Stimulated activated CD8-positive, alpha-beta memory T cell treated with anti-CD3 and anti-CD28 coated beads, Interleukin-4, amount 100 ng/mL, for 1 hour (primary cell): ENCODE measurements around the gene TANGO2.

Experiments used
- DNase-seq, 2 donors: peaks; one replicate each; pipeline ENCODE4 v3.0.0-alpha.2; 2020; ENCODE audit warnings: low read depth in 2 of 2, low spot score in 1 of 2

The TANGO2 gene

DNA sequence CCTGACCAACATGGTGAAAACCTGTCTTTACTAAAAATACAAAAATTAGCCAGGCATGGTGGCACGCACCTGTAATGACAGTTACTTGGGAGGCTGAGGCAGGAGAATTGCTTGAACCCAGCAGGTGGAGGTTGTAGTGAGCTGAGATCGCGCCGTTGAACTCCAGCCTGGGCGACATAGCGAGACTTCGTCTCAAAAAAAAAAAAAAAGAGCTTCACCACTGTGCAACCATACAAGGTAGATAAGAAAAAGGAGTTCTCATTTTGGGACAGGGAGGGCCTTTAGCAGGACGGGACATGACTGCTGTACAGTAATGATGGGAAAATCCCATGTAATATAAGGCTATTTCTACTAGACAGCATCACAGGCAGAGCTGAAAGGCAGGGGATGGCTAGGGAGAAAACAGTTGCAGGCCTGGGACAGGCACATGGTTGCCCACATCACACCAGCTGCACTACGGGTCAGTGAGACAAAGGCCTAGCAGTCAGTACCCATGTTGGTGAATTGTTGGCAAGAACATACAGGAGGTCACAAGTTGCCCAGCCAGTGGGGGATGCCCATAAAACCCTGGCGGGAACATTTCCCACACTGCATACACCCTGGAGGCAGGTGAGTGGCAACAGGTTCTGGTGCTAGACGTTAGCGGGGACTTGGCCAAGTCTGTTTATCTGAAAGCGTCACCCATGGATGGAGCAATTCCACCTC is 5.4 kb downstream of the TANGO2 start:
- no peak for DNase-seq

DNA sequence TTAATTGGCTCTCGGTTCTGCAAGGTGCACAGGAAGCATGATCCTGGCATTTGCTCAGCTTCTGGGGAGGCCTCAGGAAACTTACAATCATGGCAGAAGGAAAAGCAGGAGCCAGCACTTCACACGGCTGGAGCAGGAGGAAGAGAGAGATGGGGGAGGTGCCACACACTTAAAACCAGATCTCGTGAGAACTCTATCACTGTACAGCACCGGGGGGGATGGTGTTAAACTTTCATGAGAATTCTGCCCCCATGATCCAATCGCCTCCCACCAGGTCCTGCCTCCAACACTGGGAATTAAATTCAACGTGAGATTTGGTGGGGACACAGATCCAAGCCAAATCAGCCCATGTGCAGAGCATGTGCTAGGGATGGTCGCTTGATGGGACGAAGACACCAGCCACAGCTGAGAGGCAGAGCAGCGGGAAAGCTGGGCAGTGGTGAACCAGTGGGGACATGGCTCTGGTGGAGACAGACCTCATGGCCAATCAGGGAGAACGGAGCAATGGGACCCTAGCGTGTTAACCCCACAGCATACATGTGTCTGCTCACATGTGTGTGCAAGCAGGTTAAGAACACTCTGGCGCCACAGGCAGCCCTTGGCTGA is 6.2 kb downstream of the TANGO2 start:
- no peak for DNase-seq

DNA sequence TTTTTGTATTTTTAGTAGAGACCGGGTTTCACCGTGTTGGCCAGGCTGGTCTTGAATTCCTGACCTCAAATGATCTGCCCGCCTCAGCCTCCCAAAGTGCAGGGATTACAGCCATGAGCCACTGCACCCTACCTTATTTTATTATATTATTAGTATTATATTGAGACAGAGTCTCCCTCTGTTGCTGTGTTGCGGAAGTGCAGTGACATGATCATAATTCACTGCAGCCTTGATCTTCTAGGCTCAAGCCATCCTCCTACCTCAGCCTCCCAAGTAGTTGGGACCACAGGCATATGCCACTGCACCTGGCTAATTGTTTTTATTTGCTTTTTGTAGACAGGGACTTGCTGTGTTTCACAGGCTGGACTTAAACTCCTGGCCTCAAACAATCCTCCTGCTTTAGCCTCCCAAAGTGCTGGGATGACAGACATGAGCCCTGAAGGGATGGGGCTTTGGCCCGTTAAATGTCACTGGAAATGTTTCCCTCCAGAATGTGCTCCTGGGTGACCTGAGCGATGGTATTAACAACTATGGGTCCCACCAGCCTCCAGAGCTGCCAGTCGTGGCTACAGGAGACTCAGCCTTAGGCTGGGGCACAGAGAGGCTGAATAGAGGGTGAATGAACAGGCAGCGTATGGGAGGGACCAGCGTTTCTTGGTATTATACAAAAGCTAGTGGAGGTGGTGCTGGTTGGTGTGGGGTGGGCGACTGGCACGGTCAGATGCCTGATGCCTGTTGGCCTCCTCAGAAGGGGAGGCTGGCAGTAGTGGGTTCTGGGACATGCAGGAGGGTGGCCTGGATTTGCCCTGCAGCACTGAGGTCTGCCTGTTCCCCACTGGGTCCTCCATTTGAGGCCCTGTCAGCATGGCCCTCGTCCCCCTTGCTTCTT is 7.3 kb downstream of the TANGO2 start:
- DNase-seq = no peak

GRCh38 chr22:20028855-20029549 is 8.1 kb downstream of the TANGO2 start:
- no peak for DNase-seq

DNA sequence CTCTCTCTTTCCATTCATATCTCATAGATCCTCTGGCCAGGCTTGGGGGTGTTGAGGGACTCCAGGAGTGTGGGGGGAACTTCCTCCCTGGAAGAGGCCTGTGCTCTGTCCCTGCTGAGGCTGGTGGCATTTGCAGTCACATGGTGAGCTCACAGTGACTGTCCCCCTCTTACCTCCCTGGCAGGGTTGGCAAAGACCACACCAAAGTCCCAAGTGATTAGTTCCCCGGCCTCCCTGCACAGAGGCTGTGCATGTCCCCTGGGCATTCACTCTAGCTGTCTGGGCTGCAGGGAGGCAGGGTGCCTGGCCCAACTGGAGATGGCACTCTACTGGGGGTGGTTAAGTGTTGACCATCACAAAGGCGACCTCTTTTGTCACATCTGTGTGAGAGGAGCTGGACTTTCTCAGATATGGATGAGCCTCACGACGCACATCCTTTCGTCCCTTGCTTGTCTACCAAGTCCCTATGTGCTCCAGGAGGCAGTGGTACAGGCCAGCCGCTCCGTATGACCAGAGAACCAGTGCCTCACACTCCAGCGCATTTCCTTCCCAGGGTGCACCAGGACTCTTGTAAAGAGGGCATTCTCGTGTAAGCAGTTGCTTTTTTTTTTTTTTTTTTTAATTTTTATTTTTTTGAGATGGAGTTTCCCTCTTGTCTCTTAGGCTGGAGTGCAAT is 8.8 kb downstream of the TANGO2 start:
- DNase-seq = no peak

GRCh38 chr22:20031732-20032406 is 11.0 kb downstream of the TANGO2 start:
- DNase-seq = no peak

DNA sequence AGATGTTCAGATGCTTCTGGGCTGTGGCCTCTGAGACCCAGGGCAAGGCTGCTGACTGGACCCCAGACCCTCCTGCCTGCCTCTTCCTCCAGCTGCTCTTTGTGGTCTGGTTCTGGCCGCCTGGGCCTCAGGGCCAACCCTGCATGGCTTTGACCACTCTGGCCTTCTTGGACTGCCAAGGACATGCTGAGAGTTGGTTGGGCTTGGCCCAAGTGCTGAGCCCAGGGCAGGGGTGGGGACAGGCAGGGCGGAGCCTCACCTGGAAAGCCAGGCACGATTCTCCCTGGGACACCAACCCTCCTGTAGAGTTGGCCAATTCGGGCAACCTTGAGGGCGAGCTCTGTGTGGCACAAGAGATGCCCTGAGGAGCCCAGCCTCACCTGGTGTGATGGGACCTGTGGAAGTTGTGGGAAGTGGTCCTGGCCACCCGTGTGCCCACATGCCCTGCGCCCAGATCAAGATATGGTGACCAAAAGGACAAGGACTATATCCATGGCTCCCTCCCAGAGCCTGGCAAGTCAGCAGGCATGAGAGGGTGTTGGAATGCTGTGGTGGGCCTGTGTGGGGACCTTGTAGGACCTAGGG is 11.6 kb downstream of the TANGO2 start:
- no peak for DNase-seq

DNA sequence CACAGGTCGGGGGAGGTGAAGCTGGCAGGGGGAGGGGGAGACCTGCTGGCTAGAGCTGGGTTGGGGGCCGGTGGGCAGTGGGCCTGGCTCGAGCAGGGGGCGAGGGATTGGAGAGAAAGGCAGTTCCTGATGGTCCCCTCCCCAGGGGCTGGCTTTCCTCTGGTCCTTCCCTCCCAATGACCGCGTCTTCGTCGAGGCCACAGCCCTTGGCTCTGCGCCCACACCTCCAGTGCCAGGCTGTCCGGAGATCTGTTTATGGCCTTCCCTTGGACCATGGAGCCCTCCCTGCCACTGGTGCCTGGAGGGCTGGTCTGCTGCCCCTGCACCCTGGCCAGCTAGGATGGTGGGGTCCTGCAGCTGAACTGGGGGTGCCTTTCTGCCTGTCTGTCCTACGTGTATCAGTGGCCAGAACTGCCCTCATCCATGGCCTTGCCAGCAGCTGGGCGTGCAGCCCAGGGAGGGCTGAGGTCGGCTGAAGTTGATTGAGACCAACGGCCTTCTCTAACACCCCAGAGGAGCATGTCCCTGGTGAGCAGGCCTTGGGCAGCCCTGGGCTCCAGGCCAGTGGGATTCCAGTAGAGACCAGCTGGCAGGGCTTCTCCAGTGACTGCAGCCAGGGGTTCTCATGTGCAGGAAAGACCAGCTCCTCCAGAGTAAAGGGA is 12.3 kb downstream of the TANGO2 start:
- no peak for DNase-seq

DNA sequence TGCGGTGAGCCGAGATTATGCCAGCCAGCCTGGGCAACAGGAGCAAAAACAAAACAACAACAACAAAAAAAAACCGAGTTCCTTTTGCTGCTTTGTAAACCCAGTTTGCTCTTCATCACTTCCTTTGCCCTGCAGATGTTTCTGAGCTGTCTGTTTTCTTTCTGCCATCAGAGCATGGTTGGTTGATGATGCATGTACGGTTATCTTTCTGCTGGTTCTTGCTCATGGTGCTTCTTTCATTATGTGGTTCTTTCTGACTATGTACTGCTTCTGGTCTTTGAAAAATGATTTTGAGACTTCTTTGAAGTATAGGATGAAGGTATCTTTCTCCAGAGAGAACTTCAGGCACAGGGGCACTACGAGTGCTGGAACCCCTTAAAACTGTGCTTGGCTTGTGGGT is 13.2 kb downstream of the TANGO2 start:
- DNase-seq = no peak

- DNase-seq = no peak
Observed at GRCh38 chr22:20035375-20036083, 14.6 kb downstream of the TANGO2 start.

DNA sequence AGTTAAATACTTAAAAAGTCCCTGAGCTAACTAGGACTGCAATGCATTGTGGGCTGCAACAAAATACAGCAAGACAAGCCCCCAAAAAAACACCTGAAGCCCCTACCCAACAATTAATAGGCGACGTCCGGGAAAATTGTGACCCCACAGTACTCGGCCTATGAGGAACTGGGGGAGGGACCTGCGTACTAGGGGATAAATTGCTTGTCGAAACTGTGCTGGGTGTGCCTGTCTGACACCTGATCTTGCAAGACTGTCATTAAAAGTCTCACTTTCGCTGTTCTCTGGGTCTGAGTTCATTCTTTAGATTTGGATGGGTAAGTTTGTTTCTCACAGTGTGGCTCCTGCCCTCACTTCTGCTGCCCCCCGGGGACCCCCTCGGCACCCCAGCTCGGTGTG is 15.2 kb downstream of the TANGO2 start:
- DNase-seq = no peak

DNA sequence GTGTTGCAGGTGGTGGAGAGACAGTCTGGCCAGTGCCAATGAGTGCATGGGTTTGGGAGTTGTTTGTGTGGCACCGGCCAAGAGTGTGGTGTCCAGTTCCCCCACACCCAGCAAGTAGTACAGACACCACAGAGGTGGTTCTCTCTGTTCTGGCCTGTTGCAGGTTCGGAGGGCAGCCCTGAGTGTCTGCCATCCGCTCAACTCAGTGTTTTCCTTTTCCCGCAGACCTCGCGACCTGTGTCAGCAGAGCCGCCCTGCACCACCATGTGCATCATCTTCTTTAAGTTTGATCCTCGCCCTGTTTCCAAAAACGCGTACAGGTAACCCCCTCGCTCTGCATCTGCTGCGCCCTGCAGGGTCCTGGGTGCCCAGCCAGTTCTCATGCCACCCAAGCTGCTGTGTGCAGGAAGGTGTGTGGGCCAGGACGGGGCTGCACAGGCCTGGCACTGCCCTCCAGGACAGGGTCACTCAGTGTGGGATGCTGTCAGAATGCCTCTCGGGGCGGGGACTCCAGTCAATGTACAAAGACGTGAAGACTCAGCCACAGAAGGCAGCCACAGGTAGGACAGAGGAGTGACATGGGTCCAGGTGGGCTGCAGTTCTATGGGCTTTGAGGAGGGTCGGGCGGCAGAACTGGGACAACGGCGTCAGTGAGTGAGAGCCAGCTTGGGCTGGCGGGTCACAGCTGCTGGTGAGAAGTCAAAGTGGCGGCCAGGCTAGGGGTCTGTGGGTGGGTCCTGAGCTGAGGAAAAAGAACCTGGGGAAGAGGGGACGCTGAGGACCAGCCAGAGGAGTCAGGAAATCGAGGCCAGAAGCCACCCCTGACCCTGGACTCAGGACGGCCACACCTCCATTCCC is 15.9 kb downstream of the TANGO2 start:
- DNase-seq = no peak

- DNase-seq = no peak
Observed at GRCh38 chr22:20037419-20037818, 16.5 kb downstream of the TANGO2 start.

- no peak for DNase-seq
Observed at GRCh38 chr22:20038574-20038973, 17.7 kb downstream of the TANGO2 start.

- DNase-seq = no peak
Observed at GRCh38 chr22:20039683-20040325, 18.9 kb downstream of the TANGO2 start.

DNA sequence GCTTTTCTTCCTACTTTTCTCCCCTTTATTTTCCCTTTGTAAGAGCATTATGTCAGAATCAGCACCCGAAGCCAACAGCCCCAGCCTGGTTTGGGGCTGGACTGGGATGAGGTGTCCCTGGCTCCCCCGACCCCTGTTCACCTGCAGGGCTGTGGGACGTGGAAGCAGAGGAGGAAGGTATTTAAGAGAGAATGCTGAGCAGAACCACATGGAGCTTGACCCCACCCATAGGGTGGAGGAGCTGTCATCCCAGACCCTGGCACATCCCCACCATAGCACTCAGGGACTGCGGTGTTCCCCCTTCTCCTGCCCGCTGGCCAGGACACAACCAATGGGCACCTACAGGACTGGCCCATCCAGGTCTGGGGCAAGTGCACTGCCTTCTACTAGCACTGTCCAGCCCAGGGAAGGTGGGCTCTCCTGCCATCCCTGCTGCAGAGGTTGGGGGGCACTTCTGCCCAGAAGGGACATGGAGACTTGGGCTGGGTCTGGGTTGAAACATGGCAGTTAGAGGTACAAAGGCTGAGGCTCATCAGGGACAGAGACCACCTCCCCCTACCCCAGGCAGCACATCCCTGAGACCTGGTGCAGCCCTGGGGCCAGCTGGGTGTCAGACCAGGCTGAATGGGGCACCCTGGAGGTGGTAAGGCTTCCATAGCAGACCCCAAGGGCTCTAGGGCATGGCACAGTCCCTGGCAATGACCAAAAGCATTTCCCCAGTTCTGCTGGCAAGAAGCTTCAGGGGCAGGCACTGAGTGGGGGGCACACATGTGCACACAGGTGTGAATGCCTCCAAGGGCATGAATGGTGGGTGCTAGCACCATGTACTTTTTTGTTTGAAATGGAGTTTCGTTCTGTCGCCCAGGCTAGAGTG is 19.7 kb downstream of the TANGO2 start:
- no peak for DNase-seq
